ENCODE measurements around the gene AP2B1.
"Not testable (repeated sequence)": the region's sequence is repeated elsewhere in the genome, so short reads cannot be mapped to it uniquely, and the experiment has no call there.

AP2B1 gene

DNA sequence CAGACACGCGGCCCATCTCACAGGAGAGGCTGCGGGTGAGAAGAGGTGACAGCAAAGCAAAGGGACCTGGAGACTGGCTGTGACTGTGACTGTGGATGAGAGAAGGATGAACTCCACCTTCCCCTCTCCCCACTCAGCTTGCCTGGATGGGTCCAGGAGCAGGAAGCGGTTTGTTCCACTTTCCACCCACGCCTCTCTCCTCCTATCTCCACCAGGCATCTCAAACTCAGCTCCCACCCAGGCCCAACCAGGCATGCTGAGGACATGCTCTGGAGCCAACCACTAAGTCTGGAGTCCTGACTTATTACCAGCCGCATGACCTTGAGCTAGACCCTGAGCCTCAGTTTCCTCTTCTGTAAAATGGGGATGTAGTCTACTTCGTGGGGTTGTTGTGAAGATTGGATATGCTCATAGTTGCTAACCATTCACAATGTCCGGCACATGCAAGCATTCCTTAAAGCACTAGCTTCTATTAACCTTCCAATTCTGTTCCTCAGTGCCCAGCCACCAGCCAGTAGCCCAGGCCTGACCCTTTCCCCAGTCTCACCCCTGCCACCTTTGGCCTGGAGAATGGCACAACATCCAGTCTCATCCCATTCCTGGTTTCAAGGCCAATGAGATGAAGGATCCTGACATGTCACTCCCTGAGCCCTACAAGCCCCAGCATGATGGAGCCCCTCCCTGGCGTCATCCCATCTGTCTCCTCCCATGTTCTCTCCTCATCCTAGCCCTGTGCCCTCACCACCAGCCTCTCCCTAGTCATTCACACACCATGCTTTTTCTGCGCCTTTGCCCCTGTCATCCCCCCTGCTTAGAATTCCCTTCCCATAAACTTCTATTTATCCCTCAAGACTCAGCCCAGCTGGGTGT lies 163.6 kb downstream of the AP2B1 start:
- Histone ChIP-seq H3K4me3 (ENCODE audit: low read depth in 1 of 2, low read length in 2 of 2) (no peak overlapping the region), H3K9me3 (ENCODE audit: control insufficient read depth in 1 of 2, low read length in 2 of 2) (no peaks in the 10 kb centered on the region), H3K27me3 (ENCODE audit: low read depth, low read length) (peaks cover 20% of the 10 kb centered on the region), H3K4me1 (ENCODE audit: control insufficient read depth in 1 of 2, insufficient read depth in 2 of 2, low read length in 2 of 2) (peaks cover 0 to 21% of the 10 kb centered on the region in 2 donors), H3K36me3 (ENCODE audit: control insufficient read depth in 1 of 2, insufficient read depth in 2 of 2, low read length in 2 of 2) (no peaks in the 10 kb centered on the region), H3K27ac (ENCODE audit: low read length) (no peak overlapping the region)

DNA sequence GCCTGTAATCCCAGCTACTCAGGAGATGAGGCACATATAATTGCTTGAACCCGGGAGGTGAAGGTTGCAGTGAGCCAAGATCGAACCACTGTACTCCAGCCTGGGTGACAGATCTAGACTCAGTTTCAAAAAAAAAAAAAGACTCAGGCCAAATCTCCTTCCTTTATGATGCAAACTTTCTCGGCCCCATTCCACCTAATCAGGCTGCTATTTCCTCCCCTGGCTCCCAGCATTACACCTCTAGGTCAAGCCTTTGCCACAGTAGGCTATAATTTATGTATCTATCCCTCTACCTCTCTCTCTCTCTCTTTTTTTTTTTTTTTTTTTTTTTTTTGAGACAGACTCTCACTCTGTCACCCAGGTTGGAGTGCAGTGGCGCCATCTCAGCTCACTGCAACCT lies 164.4 kb downstream of the AP2B1 start:
- H3K27me3 ChIP-seq (ENCODE audit: low read depth, low read length) = peaks cover 20% of the 10 kb centered on the region
- H3K4me1 ChIP-seq (ENCODE audit: control insufficient read depth in 1 of 2, insufficient read depth in 2 of 2, low read length in 2 of 2) = peaks cover 0 to 21% of the 10 kb centered on the region in 2 donors
- not testable (repeated sequence) for H3K4me3 ChIP-seq (ENCODE audit: low read depth in 1 of 2, low read length in 2 of 2); H3K27ac ChIP-seq (ENCODE audit: low read length); H3K9me3 ChIP-seq (ENCODE audit: control insufficient read depth in 1 of 2, low read length in 2 of 2); H3K36me3 ChIP-seq (ENCODE audit: control insufficient read depth in 1 of 2, insufficient read depth in 2 of 2, low read length in 2 of 2)

- Histone ChIP-seq H3K9me3 (ENCODE audit: control insufficient read depth in 1 of 2, low read length in 2 of 2) (no peaks in the 10 kb centered on the region), H3K27ac (ENCODE audit: low read length) (no peak overlapping the region), H3K36me3 (ENCODE audit: control insufficient read depth in 1 of 2, insufficient read depth in 2 of 2, low read length in 2 of 2) (no peaks in the 10 kb centered on the region), H3K27me3 (ENCODE audit: low read depth, low read length) (peaks cover 20% of the 10 kb centered on the region), H3K4me1 (ENCODE audit: control insufficient read depth in 1 of 2, insufficient read depth in 2 of 2, low read length in 2 of 2) (peaks cover 0 to 21% of the 10 kb centered on the region in 2 donors), H3K4me3 (ENCODE audit: low read depth in 1 of 2, low read length in 2 of 2) (no peak overlapping the region)
Observed at GRCh38 chr17:35752471-35752870, 165.3 kb downstream of the AP2B1 start.

- H3K27ac ChIP-seq (ENCODE audit: low read length) = no peak within 1 kb of the TSS
- no peaks in the 10 kb centered on the region for H3K36me3 ChIP-seq (ENCODE audit: control insufficient read depth in 1 of 2, insufficient read depth in 2 of 2, low read length in 2 of 2)
- H3K4me1 ChIP-seq (ENCODE audit: control insufficient read depth in 1 of 2, insufficient read depth in 2 of 2, low read length in 2 of 2) = peaks cover 0 to 21% of the 10 kb centered on the region in 2 donors
- no peaks in the 10 kb centered on the region for H3K9me3 ChIP-seq (ENCODE audit: control insufficient read depth in 1 of 2, low read length in 2 of 2)
- no peak within 1 kb of the TSS for H3K4me3 ChIP-seq (ENCODE audit: low read depth in 1 of 2, low read length in 2 of 2)
- peaks cover 20% of the 10 kb centered on the region for H3K27me3 ChIP-seq (ENCODE audit: low read depth, low read length)
Observed at GRCh38 chr17:35752945-35753764, 166.0 kb downstream of the AP2B1 start, which contains the start of gene GAS2L2. Gene GAS2L2, minus strand, starts transcription at chr17:35753239. Its CDS starts 389 bp downstream, at chr17:35752850.

DNA sequence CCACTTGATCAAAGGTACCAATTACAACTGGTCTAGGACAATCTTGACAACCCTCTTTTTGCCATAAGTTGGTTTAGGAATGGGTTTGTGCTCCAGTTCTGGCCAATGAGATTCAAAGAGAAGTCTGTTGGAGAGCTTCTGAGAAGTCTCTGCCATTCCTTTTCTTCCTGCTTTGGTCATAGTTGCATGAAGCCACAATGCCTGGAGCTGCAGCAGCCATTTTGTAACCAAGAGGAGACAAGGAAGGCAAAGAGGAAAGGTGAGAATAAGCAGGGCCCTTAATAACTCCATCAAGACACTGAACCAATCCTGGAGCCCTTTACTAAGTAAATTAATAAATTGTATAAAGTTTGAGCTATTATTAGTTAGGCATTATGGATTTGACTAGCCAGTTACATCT lies 170.1 kb downstream of the AP2B1 start:
- Histone ChIP-seq H3K4me1 (ENCODE audit: control insufficient read depth in 1 of 2, insufficient read depth in 2 of 2, low read length in 2 of 2) (peaks cover 0 to 12% of the 10 kb centered on the region in 2 donors), H3K27ac (ENCODE audit: low read length) (no peak overlapping the region), H3K4me3 (ENCODE audit: low read depth in 1 of 2, low read length in 2 of 2) (no peak overlapping the region), H3K27me3 (ENCODE audit: low read depth, low read length) (no peaks in the 10 kb centered on the region), H3K9me3 (ENCODE audit: control insufficient read depth in 1 of 2, low read length in 2 of 2) (no peaks in the 10 kb centered on the region), H3K36me3 (ENCODE audit: control insufficient read depth in 1 of 2, insufficient read depth in 2 of 2, low read length in 2 of 2) (no peaks in the 10 kb centered on the region)

GRCh38 chr17:35760587-35760986 lies 173.5 kb downstream of the AP2B1 start, which contains the start of gene C17orf50:
Gene C17orf50, plus strand, starts transcription at chr17:35760887. Its CDS starts 55 bp downstream, at chr17:35760942.
- no peaks in the 10 kb centered on the region for H3K27me3 ChIP-seq (ENCODE audit: low read depth, low read length)
- no peaks in the 10 kb centered on the region for H3K9me3 ChIP-seq (ENCODE audit: control insufficient read depth in 1 of 2, low read length in 2 of 2)
- no peaks in the 10 kb centered on the region for H3K36me3 ChIP-seq (ENCODE audit: control insufficient read depth in 1 of 2, insufficient read depth in 2 of 2, low read length in 2 of 2)
- H3K4me1 ChIP-seq (ENCODE audit: control insufficient read depth in 1 of 2, insufficient read depth in 2 of 2, low read length in 2 of 2) = peaks cover 0 to 14% of the 10 kb centered on the region in 2 donors
- H3K4me3 ChIP-seq (ENCODE audit: low read depth in 1 of 2, low read length in 2 of 2) = no peak within 1 kb of the TSS
- H3K27ac ChIP-seq (ENCODE audit: low read length) = no peak within 1 kb of the TSS

DNA sequence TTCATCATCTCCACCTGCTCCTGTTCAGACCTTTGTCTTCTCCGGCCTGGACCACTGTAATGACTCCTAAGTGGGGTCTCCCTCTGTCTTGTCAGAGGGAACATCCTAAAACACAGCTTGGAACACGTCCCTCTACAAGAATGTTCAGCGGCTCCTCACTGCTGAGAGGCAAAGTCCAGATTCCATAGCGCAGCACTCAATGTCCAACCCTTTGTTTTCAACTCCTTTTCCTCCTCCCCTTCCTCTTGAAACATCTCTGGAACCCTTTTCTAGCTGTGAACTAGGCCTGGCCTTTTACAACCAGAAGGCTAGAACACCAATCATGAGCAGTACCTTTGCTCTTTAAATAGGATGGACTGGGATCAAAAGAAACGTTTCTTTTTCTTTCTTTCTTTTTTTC lies 174.5 kb downstream of the AP2B1 start:
- H3K9me3 ChIP-seq (ENCODE audit: control insufficient read depth in 1 of 2, low read length in 2 of 2) = no peaks in the 10 kb centered on the region
- no peaks in the 10 kb centered on the region for H3K36me3 ChIP-seq (ENCODE audit: control insufficient read depth in 1 of 2, insufficient read depth in 2 of 2, low read length in 2 of 2)
- no peaks in the 10 kb centered on the region for H3K27me3 ChIP-seq (ENCODE audit: low read depth, low read length)
- H3K4me3 ChIP-seq (ENCODE audit: low read depth in 1 of 2, low read length in 2 of 2) = no peak overlapping the region
- H3K4me1 ChIP-seq (ENCODE audit: control insufficient read depth in 1 of 2, insufficient read depth in 2 of 2, low read length in 2 of 2) = peaks cover 0 to 15% of the 10 kb centered on the region in 2 donors
- H3K27ac ChIP-seq (ENCODE audit: low read length) = no peak overlapping the region

DNA sequence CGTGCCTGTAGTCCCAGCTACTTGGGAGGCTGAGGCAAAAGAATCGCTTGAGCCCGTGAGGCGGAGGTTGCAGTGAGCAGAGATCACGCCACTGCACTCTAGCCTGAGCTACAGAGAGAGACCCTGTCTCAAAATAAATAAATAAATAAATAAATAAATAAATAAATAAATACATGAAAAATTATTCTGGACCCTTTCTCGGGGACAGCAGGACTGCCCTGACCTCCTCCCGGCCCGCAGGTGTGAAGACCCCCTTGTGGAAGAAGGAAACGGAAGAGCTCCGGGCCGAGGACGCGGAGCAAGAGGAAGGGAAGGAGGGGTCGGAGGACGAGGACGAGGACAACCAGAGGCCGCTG lies 176.6 kb downstream of the AP2B1 start:
- Histone ChIP-seq H3K4me1 (ENCODE audit: control insufficient read depth in 1 of 2, insufficient read depth in 2 of 2, low read length in 2 of 2) (peaks cover 0 to 15% of the 10 kb centered on the region in 2 donors), H3K27me3 (ENCODE audit: low read depth, low read length) (no peaks in the 10 kb centered on the region), H3K36me3 (ENCODE audit: control insufficient read depth in 1 of 2, insufficient read depth in 2 of 2, low read length in 2 of 2) (no peaks in the 10 kb centered on the region), H3K4me3 (ENCODE audit: low read depth in 1 of 2, low read length in 2 of 2) (peak overlapping the region in 1 of 2 donors; percentile 73), H3K27ac (ENCODE audit: low read length) (no peak overlapping the region), H3K9me3 (ENCODE audit: control insufficient read depth in 1 of 2, low read length in 2 of 2) (no peaks in the 10 kb centered on the region)

DNA sequence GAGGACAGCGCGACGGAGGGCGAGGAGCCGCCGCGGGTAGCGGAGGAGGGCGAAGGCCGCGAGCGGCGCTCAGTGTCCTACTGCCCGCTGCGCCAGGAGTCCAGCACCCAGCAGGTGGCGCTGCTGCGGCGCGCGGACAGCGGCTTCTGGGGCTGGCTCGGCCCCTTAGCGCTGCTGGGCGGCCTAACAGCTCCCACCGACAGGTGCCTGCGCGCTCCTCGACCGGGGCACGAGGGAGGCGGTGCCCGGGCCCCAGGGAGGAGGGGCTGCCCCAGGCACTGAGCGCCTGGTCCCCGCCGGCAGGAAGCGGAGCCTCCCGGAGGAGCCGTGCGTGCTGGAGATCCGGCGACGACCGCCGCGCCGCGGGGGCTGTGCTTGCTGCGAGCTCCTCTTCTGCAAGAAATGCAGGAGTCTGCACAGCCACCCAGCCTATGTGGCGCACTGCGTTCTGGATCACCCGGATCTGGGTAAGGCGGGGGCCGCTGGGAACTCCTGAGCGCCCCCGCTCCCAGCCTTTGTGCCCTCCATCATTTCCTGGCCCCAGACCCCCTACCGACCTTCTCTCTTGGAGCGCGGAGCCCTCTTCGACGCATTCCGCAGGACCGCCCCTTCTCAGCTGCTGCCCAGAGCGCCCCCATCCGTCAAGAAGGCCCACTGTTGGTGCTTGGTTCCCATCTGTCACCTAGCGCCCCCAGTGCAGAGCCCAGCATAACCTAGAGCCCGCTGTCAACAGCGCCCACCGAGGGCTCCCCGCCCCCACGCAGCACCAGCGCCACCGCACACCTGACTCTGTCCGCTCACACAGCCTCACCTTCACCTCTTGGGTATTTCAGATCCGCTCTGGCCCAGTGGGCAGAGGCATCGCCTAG lies 177.2 kb downstream of the AP2B1 start:
- Histone ChIP-seq H3K27me3 (ENCODE audit: low read depth, low read length) (no peaks in the 10 kb centered on the region), H3K27ac (ENCODE audit: low read length) (no peak overlapping the region), H3K9me3 (ENCODE audit: control insufficient read depth in 1 of 2, low read length in 2 of 2) (no peaks in the 10 kb centered on the region), H3K4me1 (ENCODE audit: control insufficient read depth in 1 of 2, insufficient read depth in 2 of 2, low read length in 2 of 2) (peaks cover 0 to 15% of the 10 kb centered on the region in 2 donors), H3K4me3 (ENCODE audit: low read depth in 1 of 2, low read length in 2 of 2) (peak overlapping the region; percentile 26 to 73), H3K36me3 (ENCODE audit: control insufficient read depth in 1 of 2, insufficient read depth in 2 of 2, low read length in 2 of 2) (no peaks in the 10 kb centered on the region)

GRCh38 chr17:35765086-35765710 lies 178.1 kb downstream of the AP2B1 start:
- no peaks in the 10 kb centered on the region for H3K27me3 ChIP-seq (ENCODE audit: low read depth, low read length)
- no peaks in the 10 kb centered on the region for H3K9me3 ChIP-seq (ENCODE audit: control insufficient read depth in 1 of 2, low read length in 2 of 2)
- no peak overlapping the region for H3K4me3 ChIP-seq (ENCODE audit: low read depth in 1 of 2, low read length in 2 of 2)

More at GRCh38 chr17:35765086-35765710, 178.1 kb downstream of the AP2B1 start:
- Histone ChIP-seq H3K36me3 (ENCODE audit: control insufficient read depth in 1 of 2, insufficient read depth in 2 of 2, low read length in 2 of 2) (no peaks in the 10 kb centered on the region), H3K27ac (ENCODE audit: low read length) (no peak overlapping the region), H3K4me1 (ENCODE audit: control insufficient read depth in 1 of 2, insufficient read depth in 2 of 2, low read length in 2 of 2) (peaks cover 0 to 15% of the 10 kb centered on the region in 2 donors)

Data from muscle layer of duodenum (tissue), 2 donors.